IPS DF 4.7 (cell line): ENCODE results near the gene RBAK.
"Not testable (repeated sequence)": the region's sequence is repeated elsewhere in the genome, so short reads cannot be mapped to it uniquely, and the experiment has no call there.

Source experiments
- DNase-seq: peaks from one replicate; pipeline ENCODE4 v3.0.0-alpha.2; 2013; ENCODE audit warnings: low spot score; ENCODE audit errors: extremely low read depth

Gene RBAK

GRCh38 chr7:5050676-5051075 lies 5.0 kb downstream of the RBAK start:
- no peak for DNase-seq

GRCh38 chr7:5051731-5052130 lies 6.1 kb downstream of the RBAK start:
- DNase-seq = not testable (repeated sequence)

GRCh38 chr7:5053175-5053574 lies 7.5 kb downstream of the RBAK start:
- DNase-seq = no peak

GRCh38 chr7:5063698-5064097 lies 18.0 kb downstream of the RBAK start:
- no peak for DNase-seq

GRCh38 chr7:5064391-5065106 lies 18.9 kb downstream of the RBAK start:
- DNase-seq = no peak

- DNase-seq = no peak
Observed at GRCh38 chr7:5065107-5065407, 19.4 kb downstream of the RBAK start.

- DNase-seq = no peak
Observed at GRCh38 chr7:5068521-5068920, 22.9 kb downstream of the RBAK start.

- no peak for DNase-seq
Observed at GRCh38 chr7:5070206-5070605, 24.5 kb downstream of the RBAK start.

- not testable (repeated sequence) for DNase-seq
Observed at GRCh38 chr7:5075187-5075586, 29.5 kb downstream of the RBAK start.

GRCh38 chr7:5077740-5078139 lies 32.1 kb downstream of the RBAK start:
- DNase-seq = no peak

- no peak for DNase-seq
Observed at GRCh38 chr7:5082806-5083205, 37.1 kb downstream of the RBAK start.

GRCh38 chr7:5083311-5083711 lies 37.7 kb downstream of the RBAK start:
- no peak for DNase-seq

GRCh38 chr7:5086256-5086655 lies 40.6 kb downstream of the RBAK start:
- no peak for DNase-seq

GRCh38 chr7:5088228-5088833 lies 42.7 kb downstream of the RBAK start:
- peak; percentile 49 for DNase-seq

GRCh38 chr7:5088906-5089305 lies 43.2 kb downstream of the RBAK start:
- DNase-seq = no peak

GRCh38 chr7:5093948-5094347 lies 48.3 kb downstream of the RBAK start:
- DNase-seq = no peak

GRCh38 chr7:5094641-5095040 lies 49.0 kb downstream of the RBAK start:
- no peak for DNase-seq

GRCh38 chr7:5116359-5116758 lies 70.7 kb downstream of the RBAK start:
- no peak for DNase-seq

- DNase-seq = no peak
Observed at GRCh38 chr7:5117095-5117970, 71.7 kb downstream of the RBAK start.
